ENCODE results near the gene GULP1.

DNA sequence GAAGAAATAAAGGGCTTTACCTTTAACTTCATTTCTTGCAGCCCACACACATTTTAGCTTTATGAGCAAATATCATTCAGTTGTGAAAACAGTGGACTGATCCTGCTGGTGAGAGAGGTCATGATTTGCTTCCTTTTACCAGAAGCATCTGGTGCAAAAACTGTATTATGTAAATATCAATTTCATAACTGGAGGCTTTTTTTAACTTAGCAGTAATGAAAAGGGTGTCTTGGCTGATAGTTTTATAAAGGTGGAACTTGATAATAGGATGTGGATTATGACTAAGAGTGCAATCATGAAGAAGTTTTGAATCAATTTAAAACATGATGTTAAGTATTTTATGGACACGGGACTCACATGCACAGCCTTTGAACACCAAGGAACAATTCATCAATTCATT is 304.4 kb downstream of the GULP1 start:
- TF ChIP-seq, protein P1, sequence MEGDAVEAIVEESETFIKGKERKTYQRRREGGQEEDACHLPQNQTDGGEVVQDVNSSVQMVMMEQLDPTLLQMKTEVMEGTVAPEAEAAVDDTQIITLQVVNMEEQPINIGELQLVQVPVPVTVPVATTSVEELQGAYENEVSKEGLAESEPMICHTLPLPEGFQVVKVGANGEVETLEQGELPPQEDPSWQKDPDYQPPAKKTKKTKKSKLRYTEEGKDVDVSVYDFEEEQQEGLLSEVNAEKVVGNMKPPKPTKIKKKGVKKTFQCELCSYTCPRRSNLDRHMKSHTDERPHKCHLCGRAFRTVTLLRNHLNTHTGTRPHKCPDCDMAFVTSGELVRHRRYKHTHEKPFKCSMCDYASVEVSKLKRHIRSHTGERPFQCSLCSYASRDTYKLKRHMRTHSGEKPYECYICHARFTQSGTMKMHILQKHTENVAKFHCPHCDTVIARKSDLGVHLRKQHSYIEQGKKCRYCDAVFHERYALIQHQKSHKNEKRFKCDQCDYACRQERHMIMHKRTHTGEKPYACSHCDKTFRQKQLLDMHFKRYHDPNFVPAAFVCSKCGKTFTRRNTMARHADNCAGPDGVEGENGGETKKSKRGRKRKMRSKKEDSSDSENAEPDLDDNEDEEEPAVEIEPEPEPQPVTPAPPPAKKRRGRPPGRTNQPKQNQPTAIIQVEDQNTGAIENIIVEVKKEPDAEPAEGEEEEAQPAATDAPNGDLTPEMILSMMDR (IDR thresholded peaks at IDR 0.05): no peak
- no peak for TF ChIP-seq POLR2A (IDR thresholded peaks at IDR 0.05)
